HG02840 (cell line): ENCODE measurements around the gene DEFB121.
"Not testable (repeated sequence)": the region's sequence is repeated elsewhere in the genome, so short reads cannot be mapped to it uniquely, and the experiment has no call there.

Experiments
- ATAC-seq: cut with Tn5 transposase; IDR thresholded peaks from one replicate; pipeline ENCODE4 v1.9.1; 2021; ENCODE audit warnings: mild to moderate bottlenecking, moderate library complexity, moderate number of reproducible peaks; ENCODE audit not compliant: unreplicated experiment, low FRiP score

Gene DEFB121

DNA sequence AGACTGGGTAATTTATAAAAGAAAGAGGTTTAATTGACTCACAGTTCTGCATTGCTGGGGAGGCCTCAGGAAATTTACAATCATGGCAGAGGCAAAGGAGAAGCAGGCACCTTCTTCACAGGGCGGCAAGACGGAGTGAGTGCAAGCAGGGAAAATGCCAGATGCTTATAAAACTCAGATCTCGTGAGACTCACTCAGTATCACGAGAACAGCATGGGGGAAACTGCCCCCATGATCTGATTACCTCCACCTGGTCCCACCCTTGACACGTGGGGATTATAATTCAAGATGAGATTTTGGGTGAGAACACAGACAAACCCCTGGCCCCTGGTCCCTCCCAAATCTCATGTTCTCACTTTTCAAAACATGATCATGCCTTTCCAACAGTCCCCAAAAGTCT, 41.7 kb downstream of the DEFB121 start:
- ATAC-seq, result not testable (repeated sequence)

DNA sequence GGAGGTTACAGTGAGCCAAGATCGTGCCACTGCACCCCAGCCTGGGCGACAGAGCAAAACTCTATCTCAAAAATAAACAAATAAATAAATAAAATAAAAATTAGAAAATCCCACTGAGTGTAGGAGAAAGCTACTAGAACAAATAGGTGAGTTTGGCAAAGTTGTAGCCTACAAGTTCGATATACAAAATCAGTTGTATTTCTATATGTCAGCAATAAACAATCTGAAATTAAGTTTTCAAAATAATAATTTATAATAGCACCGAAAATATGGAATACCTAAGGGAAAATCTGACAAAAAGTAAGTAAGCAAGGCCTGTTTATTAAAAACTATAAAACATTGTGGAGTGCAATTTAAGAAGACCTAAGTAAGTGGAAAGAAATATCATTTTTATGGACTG, 42.7 kb downstream of the DEFB121 start:
- no peak for ATAC-seq

DNA sequence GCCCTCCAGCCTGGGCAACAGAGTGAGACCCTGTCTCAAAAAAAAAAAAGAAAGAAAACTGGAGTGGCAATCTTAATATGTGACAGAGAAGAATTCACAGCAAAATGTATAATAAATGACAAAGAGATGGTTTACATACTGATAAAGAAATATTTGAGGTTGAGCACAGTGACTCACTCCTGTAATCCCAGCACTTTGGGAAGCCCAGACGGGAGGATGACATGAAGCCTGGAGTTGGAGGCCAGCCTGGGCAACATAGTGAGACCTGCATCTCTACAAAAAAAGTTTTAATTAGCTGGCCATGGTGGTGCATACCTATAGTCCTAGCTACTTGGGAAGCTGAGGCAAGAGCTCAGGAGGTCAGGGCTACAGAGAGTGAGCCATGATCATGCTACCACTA, 50.0 kb downstream of the DEFB121 start:
- no peak for ATAC-seq
